RWPE2 (cell line): Measurements from ENCODE around the gene GNG14.
"Not testable (repeated sequence)": the region's sequence is repeated elsewhere in the genome, so short reads cannot be mapped to it uniquely, and the experiment has no call there.

Source experiments
- ATAC-seq: fragments of 200-7000 bp; cut with Tn5 transposase; 3 replicates; pipeline ENCODE4 v1.9.1; 2021; ENCODE audit warnings: low read depth
- DNase-seq: peaks from one replicate; pipeline ENCODE4 v3.0.0-alpha.2; 2020; ENCODE audit warnings: low spot score
- H3K27ac ChIP-seq: fragments of 450-650 bp; 2 replicates; pipeline ENCODE4 v1.5.1; 2017; ENCODE audit warnings: mild to moderate bottlenecking; ENCODE audit not compliant: poor library complexity, severe bottlenecking
- H3K27me3 ChIP-seq: fragments of 250-450 bp; sonication (Bioruptor Pico); 2 replicates; pipeline ENCODE4 v1.5.1; 2021; ENCODE audit warnings: mild to moderate bottlenecking, moderate library complexity; ENCODE audit not compliant: insufficient read depth, poor library complexity, severe bottlenecking
- H3K36me3 ChIP-seq: fragments of 250-450 bp; sonication (Bioruptor Pico); 2 replicates; pipeline ENCODE4 v1.5.1; 2020; ENCODE audit warnings: low read depth, mild to moderate bottlenecking, moderate library complexity
- H3K4me1 ChIP-seq: fragments of 250-450 bp; sonication (Bioruptor Pico); 2 replicates; pipeline ENCODE4 v1.5.1; 2021; ENCODE audit warnings: mild to moderate bottlenecking, moderate library complexity; ENCODE audit not compliant: insufficient read depth, poor library complexity, severe bottlenecking
- H3K4me3 ChIP-seq: fragments of 250-450 bp; sonication (Bioruptor Pico); 2 replicates; pipeline ENCODE4 v1.5.1; 2021; ENCODE audit warnings: mild to moderate bottlenecking, moderate library complexity; ENCODE audit not compliant: severe bottlenecking
- H3K9me3 ChIP-seq: fragments of 250-450 bp; sonication (Bioruptor Pico); 2 replicates; pipeline ENCODE4 v1.5.1; 2021; ENCODE audit warnings: mild to moderate bottlenecking, moderate library complexity; ENCODE audit not compliant: severe bottlenecking
- TF ChIP-seq, protein P1 (sequence below): fragments of 450-650 bp; IDR thresholded peaks from one replicate; pipeline ENCODE4 v1.5.1; 2017; ENCODE audit warnings: mild to moderate bottlenecking, moderate library complexity; ENCODE audit not compliant: poor library complexity, severe bottlenecking

Gene GNG14

GRCh38 chr19:12642506-12642905, 45.3 kb upstream of the GNG14 start:
- TF ChIP-seq, protein P1, sequence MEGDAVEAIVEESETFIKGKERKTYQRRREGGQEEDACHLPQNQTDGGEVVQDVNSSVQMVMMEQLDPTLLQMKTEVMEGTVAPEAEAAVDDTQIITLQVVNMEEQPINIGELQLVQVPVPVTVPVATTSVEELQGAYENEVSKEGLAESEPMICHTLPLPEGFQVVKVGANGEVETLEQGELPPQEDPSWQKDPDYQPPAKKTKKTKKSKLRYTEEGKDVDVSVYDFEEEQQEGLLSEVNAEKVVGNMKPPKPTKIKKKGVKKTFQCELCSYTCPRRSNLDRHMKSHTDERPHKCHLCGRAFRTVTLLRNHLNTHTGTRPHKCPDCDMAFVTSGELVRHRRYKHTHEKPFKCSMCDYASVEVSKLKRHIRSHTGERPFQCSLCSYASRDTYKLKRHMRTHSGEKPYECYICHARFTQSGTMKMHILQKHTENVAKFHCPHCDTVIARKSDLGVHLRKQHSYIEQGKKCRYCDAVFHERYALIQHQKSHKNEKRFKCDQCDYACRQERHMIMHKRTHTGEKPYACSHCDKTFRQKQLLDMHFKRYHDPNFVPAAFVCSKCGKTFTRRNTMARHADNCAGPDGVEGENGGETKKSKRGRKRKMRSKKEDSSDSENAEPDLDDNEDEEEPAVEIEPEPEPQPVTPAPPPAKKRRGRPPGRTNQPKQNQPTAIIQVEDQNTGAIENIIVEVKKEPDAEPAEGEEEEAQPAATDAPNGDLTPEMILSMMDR: no peak
- ATAC-seq (no peak), DNase-seq (no peak)
- no peaks in the 10 kb centered on the region for H3K27me3 ChIP-seq
- no peaks in the 10 kb centered on the region for H3K9me3 ChIP-seq
- H3K27ac ChIP-seq: no peak overlapping the region
- H3K4me1 ChIP-seq: no peaks in the 10 kb centered on the region
- H3K36me3 ChIP-seq: no peaks in the 10 kb centered on the region
- no peak overlapping the region for H3K4me3 ChIP-seq

- not testable (repeated sequence) for H3K27ac ChIP-seq, DNase-seq, H3K27me3 ChIP-seq, H3K4me3 ChIP-seq, H3K4me1 ChIP-seq, H3K36me3 ChIP-seq, H3K9me3 ChIP-seq, ATAC-seq
These were observed 44.1 kb upstream of the GNG14 start for GRCh38 chr19:12643716-12644115.

GRCh38 chr19:12646551-12646950, 41.2 kb upstream of the GNG14 start:
- Histone ChIP-seq H3K36me3 (no peaks in the 10 kb centered on the region), H3K27me3 (no peaks in the 10 kb centered on the region), H3K4me3 (no peak overlapping the region), H3K9me3 (no peaks in the 10 kb centered on the region), H3K27ac (no peak overlapping the region), H3K4me1 (no peaks in the 10 kb centered on the region)
- TF ChIP-seq, protein P1: no peak
- ATAC-seq (no peak), DNase-seq (no peak)

DNA sequence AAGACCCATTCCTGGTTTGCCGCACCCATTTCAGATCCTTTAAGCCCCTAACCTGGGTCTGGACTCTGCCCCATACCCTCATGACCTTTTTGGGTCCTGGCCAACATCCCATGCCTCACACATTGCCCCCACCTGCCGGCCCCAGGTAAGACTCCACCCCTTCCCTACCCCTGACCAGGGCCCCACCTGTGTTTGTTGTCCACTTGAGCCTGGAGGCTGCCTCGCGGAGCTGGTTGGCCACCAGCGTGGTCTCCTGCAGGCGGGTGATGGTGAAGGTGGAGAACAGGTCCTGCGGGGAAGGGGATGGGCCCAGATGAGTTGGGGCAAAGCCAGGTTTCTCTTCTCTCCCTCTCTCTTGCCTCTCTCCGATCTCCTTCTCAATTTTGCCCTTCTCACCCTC, 40.8 kb upstream of the GNG14 start:
- TF ChIP-seq, protein P1: no peak
- H3K4me1 ChIP-seq: no peaks in the 10 kb centered on the region
- DNase-seq (no peak), ATAC-seq (no peak)
- no peaks in the 10 kb centered on the region for H3K36me3 ChIP-seq
- no peaks in the 10 kb centered on the region for H3K27me3 ChIP-seq
- H3K9me3 ChIP-seq: no peaks in the 10 kb centered on the region
- H3K4me3 ChIP-seq: no peak overlapping the region
- H3K27ac ChIP-seq: no peak overlapping the region

GRCh38 chr19:12647490-12648071, 40.2 kb upstream of the GNG14 start:
- Histone ChIP-seq H3K4me1 (no peaks in the 10 kb centered on the region), H3K9me3 (no peaks in the 10 kb centered on the region), H3K27me3 (no peaks in the 10 kb centered on the region), H3K4me3 (peak overlapping the region; percentile 35), H3K27ac (no peak overlapping the region), H3K36me3 (no peaks in the 10 kb centered on the region)
- TF ChIP-seq, protein P1: no peak
- ATAC-seq (peak; percentile 79), DNase-seq (no peak)
